Measurements from ENCODE around the gene KIAA0513.
A peak's percentile ranks its signal among the peaks of the same experiment; 100 is the strongest.

KIAA0513 gene

GRCh38 chr16:85027349-85027957 is at the start of gene KIAA0513:
Gene KIAA0513 (plus strand): TSS chr16:85027795. CDS start chr16:85067072, 39,277 bp downstream.
- Histone ChIP-seq H3K27me3 (ENCODE audit: control insufficient read depth, insufficient read depth, low read length) (no peaks in the 10 kb centered on the region), H3K4me1 (no peaks in the 10 kb centered on the region), H3K4me2 (ENCODE audit: low read length) (peak within 1 kb of the TSS; percentile 91), H3K36me3 (ENCODE audit: control insufficient read depth, insufficient read depth, low read length) (no peaks in the 10 kb centered on the region), H3K9ac (peak within 1 kb of the TSS; percentile 56), H3K4me3 (ENCODE audit: low read depth, low read length) (peak within 1 kb of the TSS; percentile 89), H3K9me3 (ENCODE audit: control insufficient read depth, low read length) (no peaks in the 10 kb centered on the region), H3K79me2 (no peaks in the 10 kb centered on the region), H3K27ac (peak within 1 kb of the TSS; percentile 62), H2AFZ (peak within 1 kb of the TSS; percentile 75)
- peak; percentile 18 for TF ChIP-seq CTCF (IDR thresholded peaks at IDR 0.05)

GRCh38 chr16:84979516-84979915 is 48.1 kb upstream of the KIAA0513 start:
- no peaks in the 10 kb centered on the region for H3K9me3 ChIP-seq (ENCODE audit: control insufficient read depth, low read length)
- H3K36me3 ChIP-seq (ENCODE audit: control insufficient read depth, insufficient read depth, low read length), result no peaks in the 10 kb centered on the region
- H2AFZ ChIP-seq, result no peak overlapping the region
- TF ChIP-seq CTCF (IDR thresholded peaks at IDR 0.05), result no peak
- H3K27ac ChIP-seq, result no peak overlapping the region
- H3K4me2 ChIP-seq (ENCODE audit: low read length), result no peak overlapping the region
- H3K9ac ChIP-seq, result no peak overlapping the region
- H3K27me3 ChIP-seq (ENCODE audit: control insufficient read depth, insufficient read depth, low read length), result no peaks in the 10 kb centered on the region
- peaks cover 3% of the 10 kb centered on the region for H3K79me2 ChIP-seq
- no peak overlapping the region for H3K4me3 ChIP-seq (ENCODE audit: low read depth, low read length)
- no peaks in the 10 kb centered on the region for H3K4me1 ChIP-seq

GRCh38 chr16:84982434-84982833 is 45.2 kb upstream of the KIAA0513 start:
- Histone ChIP-seq H3K4me2 (ENCODE audit: low read length) (no peak overlapping the region), H3K9me3 (ENCODE audit: control insufficient read depth, low read length) (no peaks in the 10 kb centered on the region), H3K36me3 (ENCODE audit: control insufficient read depth, insufficient read depth, low read length) (no peaks in the 10 kb centered on the region), H3K4me1 (no peaks in the 10 kb centered on the region), H2AFZ (no peak overlapping the region), H3K27me3 (ENCODE audit: control insufficient read depth, insufficient read depth, low read length) (no peaks in the 10 kb centered on the region), H3K27ac (no peak overlapping the region), H3K9ac (no peak overlapping the region), H3K79me2 (peaks cover 15% of the 10 kb centered on the region), H3K4me3 (ENCODE audit: low read depth, low read length) (no peak overlapping the region)
- TF ChIP-seq CTCF (IDR thresholded peaks at IDR 0.05), result no peak

- Histone ChIP-seq H2AFZ (no peak overlapping the region), H3K27ac (no peak overlapping the region), H3K36me3 (ENCODE audit: control insufficient read depth, insufficient read depth, low read length) (no peaks in the 10 kb centered on the region), H3K9me3 (ENCODE audit: control insufficient read depth, low read length) (no peaks in the 10 kb centered on the region), H3K4me1 (no peaks in the 10 kb centered on the region), H3K4me2 (ENCODE audit: low read length) (no peak overlapping the region), H3K27me3 (ENCODE audit: control insufficient read depth, insufficient read depth, low read length) (no peaks in the 10 kb centered on the region), H3K4me3 (ENCODE audit: low read depth, low read length) (no peak overlapping the region), H3K9ac (no peak overlapping the region), H3K79me2 (peaks cover 21% of the 10 kb centered on the region)
- no peak for TF ChIP-seq CTCF (IDR thresholded peaks at IDR 0.05)
These were observed 42.2 kb upstream of the KIAA0513 start for GRCh38 chr16:84985079-84986065.
